Smooth muscle cell of the brain vasculature (primary cell): Measurements from ENCODE around the gene PKD1.

Source experiments
- DNase-seq: peaks from one replicate; pipeline ENCODE4 v3.0.0-alpha.2; 2012; ENCODE audit warnings: low read depth, low spot score

The PKD1 gene

DNA sequence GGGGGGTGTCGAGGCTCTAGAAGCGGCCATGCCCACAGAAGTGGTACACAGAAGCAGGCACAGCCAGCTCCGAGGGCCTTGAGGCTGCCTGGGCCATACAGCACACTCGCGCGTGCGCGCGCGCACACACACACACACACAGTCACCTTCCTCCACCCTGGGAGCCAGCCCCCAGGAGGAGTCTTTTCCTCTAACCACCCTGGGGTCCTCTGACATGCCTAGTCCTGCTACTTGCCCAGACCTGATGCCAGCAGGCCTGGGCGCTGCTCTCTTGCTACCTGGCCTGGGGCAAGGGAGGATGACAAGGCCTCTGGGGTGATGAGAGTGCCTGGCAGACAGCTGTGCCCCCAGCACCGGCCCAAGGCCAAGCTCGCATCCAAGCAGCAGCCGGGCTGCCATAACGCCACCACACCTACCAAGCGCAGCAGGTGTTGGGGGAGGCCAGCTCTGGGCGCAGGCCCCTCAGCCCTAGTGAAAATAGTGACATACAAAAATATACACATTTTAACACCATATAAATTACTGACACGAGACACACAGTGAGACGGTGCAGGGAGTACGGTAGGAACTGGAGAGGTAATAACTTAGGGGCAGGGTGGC, 46.8 kb downstream of the PKD1 start:
- no peak for DNase-seq

GRCh38 chr16:2087748-2088631, 47.7 kb downstream of the PKD1 start:
- no peak for DNase-seq

DNA sequence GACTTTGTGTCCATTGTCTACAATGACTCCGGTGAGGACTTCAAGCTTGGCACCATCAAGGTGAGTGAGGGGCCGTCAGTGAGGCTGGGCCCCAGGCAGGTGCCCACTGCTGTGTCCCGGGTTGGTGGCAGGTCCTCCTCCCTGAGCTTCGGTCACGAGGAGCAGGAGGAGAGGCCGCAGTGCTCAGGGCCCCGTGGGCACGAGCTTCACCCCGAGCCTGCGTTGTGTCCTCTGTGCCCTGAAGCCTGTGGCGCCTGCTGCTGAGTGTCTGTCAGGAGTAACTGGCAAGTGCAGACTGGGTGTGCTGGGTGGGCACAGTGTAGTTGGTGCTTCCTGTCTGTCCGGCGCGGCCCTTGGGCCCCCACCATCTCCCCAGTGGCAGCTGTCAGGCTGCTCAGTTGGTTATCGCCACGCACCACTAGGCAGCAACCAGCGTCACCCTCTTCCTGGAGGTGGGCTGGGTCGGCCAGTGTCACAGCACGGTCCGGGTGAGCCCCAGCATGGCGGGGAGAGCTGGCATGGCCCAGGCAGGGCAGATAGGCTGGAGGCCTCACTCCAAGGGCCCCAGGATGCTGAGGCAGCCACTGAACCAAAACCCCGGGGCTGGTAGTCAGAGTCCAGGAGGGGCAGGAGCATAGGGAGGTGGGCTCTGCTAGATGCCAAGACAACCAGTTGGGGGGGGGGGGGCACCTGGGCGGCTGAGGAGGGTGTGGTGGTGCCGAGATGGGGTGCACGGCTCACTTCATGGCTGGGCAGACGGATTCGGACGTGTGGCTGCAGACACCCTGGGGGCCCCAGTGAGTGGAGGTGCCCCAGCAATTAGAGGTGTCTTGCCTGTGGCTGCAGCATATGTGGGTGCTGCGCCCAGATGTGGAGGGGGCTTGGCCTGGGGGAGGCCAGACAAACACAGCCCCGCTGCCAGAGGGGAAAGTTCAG, 48.6 kb downstream of the PKD1 start:
- no peak for DNase-seq

- no peak for DNase-seq
These were observed 49.5 kb downstream of the PKD1 start for GRCh38 chr16:2086106-2086742.

DNA sequence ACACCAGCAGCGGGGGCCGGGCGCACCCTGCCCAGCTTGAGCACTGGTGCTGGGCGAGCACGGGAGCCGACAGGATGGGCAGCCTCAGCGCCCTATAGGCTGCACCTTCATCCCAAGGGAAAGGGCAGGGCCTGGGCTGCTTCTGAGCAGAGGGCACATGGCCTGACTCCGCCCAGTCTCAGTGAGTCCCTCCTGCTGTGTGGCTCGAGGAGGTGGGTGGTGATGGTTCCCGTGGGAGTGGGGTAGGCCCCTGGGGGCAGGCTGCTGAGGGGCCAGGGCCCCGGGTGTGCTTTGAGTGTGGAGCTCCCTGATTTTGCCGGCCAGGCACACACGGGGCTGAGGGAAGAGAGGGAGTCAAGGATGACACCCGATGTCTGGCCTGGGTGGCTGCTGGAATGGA, 50.0 kb downstream of the PKD1 start:
- DNase-seq = no peak

- DNase-seq = no peak
These were observed 50.6 kb downstream of the PKD1 start for GRCh38 chr16:2084895-2085625.

DNA sequence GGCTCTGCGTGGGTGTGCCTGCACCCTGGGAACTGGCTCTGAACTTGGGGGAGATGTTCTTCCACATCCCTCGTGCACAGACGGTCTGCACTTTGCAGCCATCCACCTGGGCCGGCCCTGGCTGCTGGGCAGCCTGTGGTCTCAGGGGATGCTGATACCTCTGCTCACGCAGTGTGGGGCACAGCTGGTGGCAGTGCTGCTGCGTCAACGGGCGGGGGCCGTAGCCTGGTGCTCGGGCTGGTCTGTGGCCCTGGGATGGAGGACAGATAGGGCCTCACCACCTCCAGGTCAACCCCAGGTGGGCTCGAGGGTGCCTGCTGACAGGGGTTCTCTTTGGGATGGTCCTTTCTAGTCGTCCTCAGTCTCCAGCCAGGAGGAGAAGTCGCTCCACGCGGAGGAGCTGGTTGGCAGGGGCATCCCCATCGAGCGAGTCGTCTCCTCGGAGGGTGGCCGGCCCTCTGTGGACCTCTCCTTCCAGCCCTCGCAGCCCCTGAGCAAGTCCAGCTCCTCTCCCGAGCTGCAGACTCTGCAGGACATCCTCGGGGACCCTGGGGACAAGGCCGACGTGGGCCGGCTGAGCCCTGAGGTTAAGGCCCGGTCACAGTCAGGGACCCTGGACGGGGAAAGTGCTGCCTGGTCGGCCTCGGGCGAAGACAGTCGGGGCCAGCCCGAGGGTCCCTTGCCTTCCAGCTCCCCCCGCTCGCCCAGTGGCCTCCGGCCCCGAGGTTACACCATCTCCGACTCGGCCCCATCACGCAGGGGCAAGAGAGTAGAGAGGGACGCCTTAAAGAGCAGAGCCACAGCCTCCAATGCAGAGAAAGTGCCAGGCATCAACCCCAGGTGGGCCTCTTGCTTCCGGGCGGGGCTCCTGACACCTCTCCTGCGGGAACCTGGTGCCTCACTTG, 51.6 kb downstream of the PKD1 start:
- no peak for DNase-seq

- DNase-seq = no peak
These were observed 52.3 kb downstream of the PKD1 start for GRCh38 chr16:2083409-2083808.

GRCh38 chr16:2082983-2083364, 52.7 kb downstream of the PKD1 start:
- no peak for DNase-seq

DNA sequence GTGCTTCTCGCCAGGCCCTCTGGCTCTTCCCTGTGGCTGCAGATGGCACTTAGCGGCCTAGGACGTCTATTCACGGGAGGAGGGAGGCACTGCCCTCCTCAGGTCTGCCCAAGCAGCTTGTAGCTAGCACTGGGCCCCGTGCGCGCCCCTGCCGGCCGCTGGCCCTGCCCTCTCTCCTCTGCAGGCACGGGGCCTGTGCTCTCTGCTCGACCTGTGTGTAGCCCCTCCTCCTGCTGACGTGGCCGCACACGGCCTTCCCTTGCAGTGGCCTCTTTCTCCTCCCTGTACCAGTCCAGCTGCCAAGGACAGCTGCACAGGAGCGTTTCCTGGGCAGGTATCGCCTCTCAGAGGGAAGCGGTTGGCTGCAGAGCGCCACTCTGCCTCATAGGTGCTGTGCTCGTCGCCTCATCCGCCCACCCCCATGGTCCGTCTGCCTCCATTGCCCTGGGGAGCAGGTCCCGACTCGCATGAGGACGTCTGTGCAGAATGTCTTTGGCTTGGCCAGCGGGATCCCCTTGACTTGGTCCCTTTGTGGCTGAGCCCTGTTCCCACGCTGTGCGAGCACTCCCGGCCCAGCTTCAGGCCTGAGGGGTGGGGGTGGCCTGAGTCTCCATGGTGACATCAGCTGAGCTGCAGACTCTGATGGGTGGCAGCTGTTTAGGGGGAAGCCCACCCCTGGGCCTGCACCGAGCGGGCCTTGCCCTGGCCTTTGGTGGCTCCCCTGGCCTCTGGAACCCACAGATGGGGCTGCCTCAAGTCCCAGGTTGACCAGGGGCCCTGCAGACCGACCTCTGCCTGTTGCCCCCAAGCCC, 53.3 kb downstream of the PKD1 start:
- DNase-seq = no peak

- no peak for DNase-seq
These were observed 54.3 kb downstream of the PKD1 start for GRCh38 chr16:2081201-2082084.

- no peak for DNase-seq
These were observed 55.7 kb downstream of the PKD1 start for GRCh38 chr16:2079991-2080390.

DNA sequence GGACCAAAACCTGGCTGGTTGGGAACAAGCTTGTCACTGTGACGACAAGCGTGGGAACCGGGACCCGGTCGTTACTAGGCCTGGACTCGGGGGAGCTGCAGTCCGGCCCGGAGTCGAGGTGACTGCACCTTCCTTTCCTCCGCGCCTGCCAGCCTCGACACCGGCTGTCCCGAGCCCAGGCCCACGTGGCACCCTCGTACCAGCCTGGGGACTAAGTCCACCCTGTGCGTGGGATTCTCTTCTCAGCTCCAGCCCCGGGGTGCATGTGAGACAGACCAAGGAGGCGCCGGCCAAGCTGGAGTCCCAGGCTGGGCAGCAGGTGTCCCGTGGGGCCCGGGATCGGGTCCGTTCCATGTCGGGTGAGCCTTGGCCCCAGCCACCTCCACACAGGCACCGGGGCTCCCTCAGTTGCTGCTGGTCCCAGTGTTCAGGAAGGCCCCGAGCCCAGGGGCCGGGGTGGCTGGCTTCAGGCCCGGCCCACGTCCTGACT, 56.3 kb downstream of the PKD1 start:
- DNase-seq = no peak

DNA sequence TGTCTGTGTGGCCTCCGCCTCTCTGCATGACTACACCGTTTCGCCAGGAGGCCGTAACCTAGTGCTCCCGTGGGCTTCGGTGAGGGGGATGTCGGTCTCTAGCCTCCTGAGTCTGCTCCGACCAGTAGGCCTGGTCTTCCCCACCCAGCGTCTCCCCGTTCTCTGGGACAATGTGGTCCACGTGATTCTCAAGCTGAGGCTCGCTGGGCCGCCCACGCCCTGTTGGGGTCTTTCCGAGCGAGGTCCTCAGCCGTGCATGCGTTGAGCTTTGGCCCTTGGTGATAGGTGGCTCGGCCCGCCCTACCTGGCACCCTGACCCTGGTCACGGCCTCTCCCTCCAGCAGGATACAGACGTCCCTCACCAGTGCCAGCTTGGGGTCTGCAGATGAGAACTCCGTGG, 57.0 kb downstream of the PKD1 start:
- no peak for DNase-seq

DNA sequence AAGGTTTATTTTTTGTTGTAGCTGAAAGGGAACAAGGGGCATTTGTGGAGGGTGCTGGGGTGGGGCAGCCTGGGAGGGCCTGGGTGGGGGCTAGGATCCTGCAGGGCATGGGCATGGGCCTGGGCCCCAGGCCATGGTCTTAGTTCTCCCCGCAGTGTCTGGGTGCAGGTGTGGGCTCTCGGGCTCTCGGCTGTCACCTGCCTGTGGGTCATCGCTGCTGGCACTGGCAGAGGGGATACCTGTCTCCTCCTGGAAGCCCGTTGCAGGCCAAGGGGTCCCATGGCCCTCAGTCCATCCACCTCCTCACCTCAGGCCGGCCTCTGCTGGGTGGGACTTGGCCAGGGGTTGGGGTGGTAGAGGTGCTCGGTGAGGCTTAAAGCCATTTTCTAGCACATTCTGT, 57.6 kb downstream of the PKD1 start:
- DNase-seq = no peak

- no peak for DNase-seq
These were observed 58.0 kb downstream of the PKD1 start for GRCh38 chr16:2077696-2078095.

DNA sequence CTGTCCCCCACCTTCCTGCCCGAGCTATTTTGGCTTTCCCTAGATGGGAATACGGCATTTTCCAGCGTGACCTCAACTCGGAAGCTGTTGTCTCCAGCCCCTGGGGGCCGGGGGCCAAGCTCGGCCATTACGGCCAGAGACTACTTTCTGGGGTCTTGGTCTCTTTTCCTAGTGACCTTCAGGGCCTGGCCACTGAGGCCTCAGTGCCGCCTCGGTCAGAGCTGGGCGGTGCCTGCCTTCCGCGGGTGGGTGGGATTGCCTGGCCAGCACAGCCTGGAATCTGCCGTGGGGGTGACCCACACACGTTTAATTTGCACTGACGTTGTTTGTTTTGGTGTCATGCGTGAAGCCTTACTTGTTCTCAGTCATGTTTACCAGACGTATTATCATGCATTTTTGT, 58.7 kb downstream of the PKD1 start:
- DNase-seq = no peak
